Measurements from ENCODE around the gene ZHX3.

Gene ZHX3

GRCh38 chr20:41355192-41355591, 37.7 kb upstream of the ZHX3 start:
- DNase-seq, result no peak

- DNase-seq, result no peak
Measured at GRCh38 chr20:41353530-41353929, 36.0 kb upstream of the ZHX3 start.

- no peak for DNase-seq
Measured at GRCh38 chr20:41352666-41353065, 35.1 kb upstream of the ZHX3 start.

GRCh38 chr20:41352106-41352505, 34.6 kb upstream of the ZHX3 start:
- DNase-seq, result no peak

- no peak for DNase-seq
Measured at GRCh38 chr20:41350408-41350962, 33.0 kb upstream of the ZHX3 start.

GRCh38 chr20:41349943-41350342, 32.4 kb upstream of the ZHX3 start:
- no peak for DNase-seq

- DNase-seq, result no peak
Measured at GRCh38 chr20:41349266-41349665, 31.7 kb upstream of the ZHX3 start.

- no peak for DNase-seq
Measured at GRCh38 chr20:41348430-41349172, 31.1 kb upstream of the ZHX3 start.

GRCh38 chr20:41347523-41348429, 30.2 kb upstream of the ZHX3 start:
- DNase-seq, result no peak

- DNase-seq, result no peak
Measured at GRCh38 chr20:41345729-41346067, 28.2 kb upstream of the ZHX3 start.

GRCh38 chr20:41344938-41345728, 27.6 kb upstream of the ZHX3 start:
- no peak for DNase-seq

- DNase-seq, result no peak
Measured at GRCh38 chr20:41344477-41344876, 26.9 kb upstream of the ZHX3 start.

GRCh38 chr20:41342474-41343464, 25.2 kb upstream of the ZHX3 start:
- no peak for DNase-seq

GRCh38 chr20:41340327-41341055, 23.0 kb upstream of the ZHX3 start, which contains the start of gene LPIN3:
Gene LPIN3, plus strand, starts transcription at chr20:41340821. Its CDS starts 4,983 bp downstream, at chr20:41345804.
- DNase-seq, result peak; percentile 20

- peak; percentile 82 for DNase-seq
Measured at GRCh38 chr20:41339957-41340326, 22.4 kb upstream of the ZHX3 start.

GRCh38 chr20:41336711-41337492, 19.4 kb upstream of the ZHX3 start:
- DNase-seq, result no peak

GRCh38 chr20:41335591-41335990, 18.1 kb upstream of the ZHX3 start:
- DNase-seq, result no peak

- no peak for DNase-seq
Measured at GRCh38 chr20:41334443-41335421, 17.2 kb upstream of the ZHX3 start.

GRCh38 chr20:41334036-41334435, 16.5 kb upstream of the ZHX3 start:
- no peak for DNase-seq

All from effector CD4-positive, alpha-beta T cell (primary cell).